UCSD-AML1 (cell line): Measurements from ENCODE around the gene ATP7B.
A peak's percentile ranks its signal among the peaks of the same experiment; 100 is the strongest.

Source experiments
- DNase-seq: peaks from one replicate; lab custom pipeline; 2025; ENCODE audit not compliant: unreplicated experiment; lab: John Stamatoyannopoulos, UW

The ATP7B gene

DNA sequence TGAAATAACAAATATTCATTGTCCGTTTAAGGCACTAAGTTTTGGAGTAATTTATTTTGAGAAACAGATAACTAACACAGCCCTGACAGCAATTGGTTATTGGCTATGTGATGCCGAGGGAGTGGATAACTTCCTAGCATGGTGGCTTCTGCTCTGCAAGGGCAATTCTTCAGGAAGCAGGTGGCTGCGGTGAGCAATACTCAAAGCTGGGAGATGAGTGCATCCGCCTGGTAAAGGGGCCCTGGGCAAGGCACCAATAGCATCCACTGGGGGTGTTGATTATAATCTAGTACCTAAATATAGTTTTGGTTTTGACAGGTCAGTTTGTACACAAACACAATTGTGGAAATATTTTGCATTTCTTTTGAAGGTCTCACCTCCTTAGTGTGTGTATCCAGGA lies 108.5 kb downstream of the ATP7B start:
- peak; percentile 22 for DNase-seq

DNA sequence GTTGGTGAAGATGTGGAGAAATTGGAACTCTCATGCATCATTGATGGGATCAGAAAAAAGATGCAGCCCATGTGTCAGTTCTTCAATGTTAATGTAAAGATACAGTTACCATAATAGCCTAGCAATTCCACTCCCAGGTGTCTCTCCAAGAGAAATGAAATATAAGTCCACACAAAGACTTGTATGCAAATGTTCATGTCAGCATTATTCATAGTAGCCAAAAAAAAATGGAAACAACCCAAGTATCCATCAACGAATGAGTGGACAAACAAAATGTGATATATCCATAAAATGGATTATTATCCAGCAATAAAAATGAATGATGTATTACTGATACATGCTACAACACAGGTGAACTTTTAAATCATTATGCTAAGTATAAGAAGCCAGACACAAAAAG lies 110.8 kb downstream of the ATP7B start:
- no peak for DNase-seq

DNA sequence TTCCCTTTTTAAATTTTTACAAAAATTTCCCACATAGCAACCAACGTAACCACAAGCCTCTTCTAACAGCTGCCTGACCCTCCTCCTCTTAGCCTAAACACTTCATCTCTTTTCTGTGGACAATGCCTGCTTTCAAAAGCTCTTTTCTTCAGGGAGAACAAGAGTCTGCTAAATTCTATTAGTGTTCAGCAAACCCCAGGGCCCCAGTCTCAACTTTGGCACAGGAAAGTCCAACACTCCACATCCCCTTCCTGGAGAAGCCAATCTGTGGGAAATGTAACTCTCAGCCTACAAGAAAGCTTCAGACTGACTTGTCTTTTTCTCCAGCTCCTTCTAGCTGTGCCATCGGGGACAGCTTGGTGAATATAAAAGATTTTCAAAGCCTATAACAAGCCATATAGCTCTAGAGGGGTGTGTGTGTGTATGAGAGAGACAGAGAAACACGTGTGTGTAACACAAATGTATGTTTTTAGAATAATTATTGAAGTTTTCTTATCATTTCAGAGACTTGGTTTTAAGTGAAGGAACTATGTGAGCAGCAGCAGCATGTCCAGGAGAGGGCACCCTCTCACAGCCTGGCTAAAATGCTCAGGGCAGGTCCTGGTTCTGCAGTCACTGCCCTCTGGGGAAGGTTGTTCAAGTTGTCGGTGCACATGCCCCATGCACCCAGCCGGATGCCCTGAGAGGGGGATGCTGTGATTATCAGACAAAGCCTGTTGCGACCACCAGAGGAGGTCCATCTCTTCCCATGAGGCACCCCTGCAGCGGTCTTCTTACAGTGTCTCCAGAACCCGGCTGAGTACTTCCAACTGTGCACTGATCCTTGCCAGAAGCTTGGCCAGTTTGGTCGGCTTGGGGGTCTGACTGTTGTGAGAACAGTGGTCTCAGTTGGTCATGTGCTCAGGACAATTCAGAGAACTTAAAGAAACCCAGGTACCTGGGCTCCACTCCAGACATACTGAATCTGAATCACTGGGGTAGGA lies 115.1 kb downstream of the ATP7B start:
- peak; percentile 47 for DNase-seq

DNA sequence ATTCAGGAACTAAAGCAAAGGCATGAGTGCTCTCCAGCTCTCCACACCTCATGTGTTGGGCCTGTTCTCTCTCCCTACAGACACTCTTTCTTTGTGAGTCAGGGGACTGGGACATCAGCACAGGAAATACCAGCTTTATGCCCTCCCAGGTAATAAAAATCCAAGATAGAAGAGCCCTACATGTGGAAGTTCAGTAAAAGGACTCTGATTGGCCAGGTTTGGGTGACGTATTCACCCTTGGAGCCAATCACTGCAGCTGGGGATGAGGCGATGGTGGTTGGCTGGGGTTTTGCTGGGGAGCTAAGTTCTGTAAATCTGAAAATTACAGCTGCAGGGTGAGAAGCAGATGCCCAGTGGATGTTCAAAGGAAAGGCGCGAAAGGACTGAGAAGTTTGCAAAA lies 117.0 kb downstream of the ATP7B start:
- no peak for DNase-seq

DNA sequence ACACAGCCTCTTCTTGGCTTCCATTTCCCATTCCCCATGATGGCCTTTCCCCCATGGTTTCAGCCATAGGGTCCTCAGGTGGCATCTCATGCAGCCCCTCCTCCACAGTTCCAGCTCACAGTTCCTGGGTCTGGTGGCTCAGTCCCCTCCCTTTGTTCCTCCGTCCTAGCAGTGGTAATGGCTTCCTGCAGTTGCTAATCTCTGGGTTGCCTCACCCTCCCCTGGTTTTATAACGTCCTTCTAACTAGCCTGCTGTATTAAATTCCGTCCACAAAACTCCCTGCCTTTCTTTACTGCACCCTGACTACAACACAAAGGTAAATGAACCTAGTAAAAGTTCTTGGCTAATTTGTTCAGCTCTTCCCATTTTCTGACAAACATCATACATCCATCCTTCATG lies 118.6 kb downstream of the ATP7B start:
- no peak for DNase-seq

DNA sequence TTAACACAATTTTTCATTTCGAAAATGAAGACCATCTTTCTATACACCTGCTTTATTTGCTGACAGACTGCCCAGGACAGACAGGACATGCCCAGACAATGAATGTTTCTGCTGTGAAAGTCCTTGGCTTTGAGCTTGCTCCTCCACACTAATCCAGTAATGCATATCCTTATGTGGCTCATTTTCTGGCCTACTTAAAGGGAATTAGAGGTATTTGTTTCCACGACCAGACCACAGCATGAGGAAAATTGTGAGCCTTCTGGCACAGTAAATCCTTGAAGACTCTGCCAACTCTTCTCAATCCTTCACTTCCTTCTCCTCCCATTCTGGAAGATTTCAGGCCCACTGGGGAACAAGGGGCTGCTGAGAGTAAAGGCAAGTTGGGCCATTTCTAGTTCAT lies 123.8 kb downstream of the ATP7B start:
- no peak for DNase-seq

DNA sequence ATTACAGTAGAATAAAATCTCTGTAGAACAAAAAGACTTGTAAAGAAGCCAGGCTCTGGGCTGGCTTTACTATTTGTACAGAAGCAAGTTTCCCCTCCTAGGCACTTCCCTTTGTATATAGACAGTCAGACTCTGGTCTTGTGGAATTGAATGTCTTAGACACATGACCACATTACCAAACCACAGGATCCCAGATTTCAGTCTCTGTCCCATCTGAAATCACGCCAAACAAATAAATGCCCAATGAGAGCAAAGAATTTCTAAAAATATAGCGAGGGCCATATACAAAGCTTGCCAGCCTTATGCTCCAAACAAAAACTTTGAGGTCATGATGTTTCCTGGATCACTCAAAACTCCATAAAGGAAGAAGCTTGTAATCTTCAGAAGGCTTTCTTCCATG lies 125.6 kb downstream of the ATP7B start:
- no peak for DNase-seq

DNA sequence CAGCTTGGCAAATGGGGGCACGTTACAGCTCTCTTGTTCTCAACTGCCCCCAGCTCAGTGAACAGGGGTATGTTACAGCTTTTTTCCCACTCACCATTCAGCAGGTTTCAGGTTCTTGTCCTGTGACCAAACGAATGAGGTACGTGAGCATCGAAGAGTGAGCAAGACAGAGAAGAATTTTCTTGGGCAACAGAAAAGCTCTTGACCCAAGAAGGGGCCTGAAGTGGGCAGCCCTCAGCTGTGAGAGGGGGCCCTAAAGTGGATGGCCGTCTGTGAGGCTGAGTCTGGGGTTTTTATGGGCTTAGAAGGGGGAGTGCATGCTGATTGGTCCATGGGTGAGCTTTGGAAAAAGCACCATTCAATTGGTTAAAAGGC lies 128.0 kb downstream of the ATP7B start:
- DNase-seq = no peak
